ENCODE data around the gene DOCK11. TPM values are rescaled to one million over a fixed set of nuclear protein-coding genes. Genes with fewer than 3 reads are reported as not detected.

DOCK11 gene
- total RNA-seq, 1 experiment from 2014 or later, result 13.1 TPM

DNA sequence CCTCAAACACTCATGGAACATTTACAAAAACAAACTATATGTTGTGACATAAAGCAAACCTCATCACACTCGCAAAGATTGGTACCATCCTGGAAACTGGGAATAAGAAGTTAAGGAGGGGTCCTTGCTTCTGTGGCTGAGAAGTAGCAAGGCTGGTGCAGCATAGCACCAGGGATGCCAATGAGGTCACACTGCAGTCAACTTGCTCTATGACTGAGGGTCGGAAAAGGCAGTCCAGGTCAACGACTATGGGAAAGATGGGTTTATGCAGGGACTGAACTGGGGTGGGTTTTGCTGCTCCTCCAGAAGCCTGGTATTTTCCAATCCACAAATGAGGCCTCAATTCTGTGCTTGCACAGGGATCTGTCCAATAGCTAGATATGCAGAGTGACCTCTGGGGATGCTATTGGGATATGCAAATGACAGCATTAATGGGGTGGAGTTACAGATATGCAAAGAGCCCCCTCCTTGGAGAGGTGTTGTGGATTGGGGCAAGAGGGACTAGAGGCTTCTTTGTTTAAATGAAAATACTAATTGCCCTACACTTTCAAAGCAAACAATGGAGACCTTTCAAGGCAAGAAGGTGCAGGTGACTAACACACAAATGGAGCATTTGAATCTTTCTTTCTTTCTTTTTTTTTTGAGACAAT lies 224.6 kb downstream of the DOCK11 start:
- Mint-ChIP-seq H3K27me3 (ENCODE audit: low read depth) (peaks cover 42% of the 10 kb centered on the region), H3K27ac (no peak overlapping the region), H3K4me3 (no peak overlapping the region), H3K4me1 (peaks cover 28% of the 10 kb centered on the region), H3K36me3 (no peaks in the 10 kb centered on the region), H3K9me3 (no peaks in the 10 kb centered on the region)
- CTCF ChIA-PET, result no interaction called here
- ATAC-seq, result peak; percentile 75
- POLR2A ChIA-PET, result no interaction called here
- no peak for DNase-seq (ENCODE audit: low spot score)
- TF ChIP-seq, protein P1, sequence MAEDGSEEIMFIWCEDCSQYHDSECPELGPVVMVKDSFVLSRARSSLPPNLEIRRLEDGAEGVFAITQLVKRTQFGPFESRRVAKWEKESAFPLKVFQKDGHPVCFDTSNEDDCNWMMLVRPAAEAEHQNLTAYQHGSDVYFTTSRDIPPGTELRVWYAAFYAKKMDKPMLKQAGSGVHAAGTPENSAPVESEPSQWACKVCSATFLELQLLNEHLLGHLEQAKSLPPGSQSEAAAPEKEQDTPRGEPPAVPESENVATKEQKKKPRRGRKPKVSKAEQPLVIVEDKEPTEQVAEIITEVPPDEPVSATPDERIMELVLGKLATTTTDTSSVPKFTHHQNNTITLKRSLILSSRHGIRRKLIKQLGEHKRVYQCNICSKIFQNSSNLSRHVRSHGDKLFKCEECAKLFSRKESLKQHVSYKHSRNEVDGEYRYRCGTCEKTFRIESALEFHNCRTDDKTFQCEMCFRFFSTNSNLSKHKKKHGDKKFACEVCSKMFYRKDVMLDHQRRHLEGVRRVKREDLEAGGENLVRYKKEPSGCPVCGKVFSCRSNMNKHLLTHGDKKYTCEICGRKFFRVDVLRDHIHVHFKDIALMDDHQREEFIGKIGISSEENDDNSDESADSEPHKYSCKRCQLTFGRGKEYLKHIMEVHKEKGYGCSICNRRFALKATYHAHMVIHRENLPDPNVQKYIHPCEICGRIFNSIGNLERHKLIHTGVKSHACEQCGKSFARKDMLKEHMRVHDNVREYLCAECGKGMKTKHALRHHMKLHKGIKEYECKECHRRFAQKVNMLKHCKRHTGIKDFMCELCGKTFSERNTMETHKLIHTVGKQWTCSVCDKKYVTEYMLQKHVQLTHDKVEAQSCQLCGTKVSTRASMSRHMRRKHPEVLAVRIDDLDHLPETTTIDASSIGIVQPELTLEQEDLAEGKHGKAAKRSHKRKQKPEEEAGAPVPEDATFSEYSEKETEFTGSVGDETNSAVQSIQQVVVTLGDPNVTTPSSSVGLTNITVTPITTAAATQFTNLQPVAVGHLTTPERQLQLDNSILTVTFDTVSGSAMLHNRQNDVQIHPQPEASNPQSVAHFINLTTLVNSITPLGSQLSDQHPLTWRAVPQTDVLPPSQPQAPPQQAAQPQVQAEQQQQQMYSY (CRISPR knock-in tag; IDR thresholded peaks at IDR 0.05), result no peak
- no peak for TF ChIP-seq ZNF317 (CRISPR knock-in tag; IDR thresholded peaks at IDR 0.05; ENCODE audit: borderline replicate concordance, low read depth)
- TF ChIP-seq, protein P2, sequence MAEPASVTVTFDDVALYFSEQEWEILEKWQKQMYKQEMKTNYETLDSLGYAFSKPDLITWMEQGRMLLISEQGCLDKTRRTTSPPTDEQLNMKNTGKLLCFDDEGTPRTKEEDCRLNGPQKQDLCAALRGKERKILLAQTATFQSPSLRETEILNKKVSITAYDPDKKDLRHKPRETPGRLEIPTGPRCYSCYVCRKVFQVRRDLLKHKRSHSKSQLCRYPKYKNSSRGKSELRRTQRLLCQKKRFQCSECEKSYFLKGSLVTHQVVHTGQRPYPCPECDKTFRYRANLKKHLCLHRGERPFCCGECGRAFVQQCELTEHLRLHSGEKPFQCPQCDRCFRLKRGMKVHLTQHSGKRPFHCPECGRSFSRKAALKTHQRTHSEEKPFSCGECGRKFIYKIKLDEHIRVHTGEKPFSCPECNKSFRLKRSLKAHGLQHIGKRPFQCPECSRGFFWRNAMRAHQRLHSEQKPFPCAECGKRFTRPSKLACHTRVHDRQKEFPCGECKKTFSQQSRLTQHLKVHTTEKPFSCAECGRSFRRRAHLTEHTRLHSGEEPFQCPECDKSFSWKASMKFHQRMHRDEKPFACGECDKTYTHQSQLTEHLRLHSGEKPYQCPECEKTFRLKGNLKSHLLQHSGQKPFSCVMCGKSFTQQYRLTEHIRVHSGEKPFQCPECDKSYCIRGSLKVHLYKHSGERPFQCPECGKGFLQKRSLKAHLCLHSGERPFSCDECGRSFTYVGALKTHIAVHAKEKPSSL (CRISPR knock-in tag; conservative IDR thresholded peaks at IDR 0.05), result no peak
- no peak for TF ChIP-seq NR1H2 (CRISPR knock-in tag; IDR thresholded peaks at IDR 0.05)
- TF ChIP-seq, protein P3, sequence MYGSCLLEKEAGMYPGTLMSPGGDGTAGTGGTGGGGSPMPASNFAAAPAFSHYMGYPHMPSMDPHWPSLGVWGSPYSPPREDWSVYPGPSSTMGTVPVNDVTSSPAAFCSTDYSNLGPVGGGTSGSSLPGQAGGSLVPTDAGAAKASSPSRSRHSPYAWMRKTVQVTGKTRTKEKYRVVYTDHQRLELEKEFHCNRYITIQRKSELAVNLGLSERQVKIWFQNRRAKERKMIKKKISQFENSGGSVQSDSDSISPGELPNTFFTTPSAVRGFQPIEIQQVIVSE (CRISPR knock-in tag; IDR thresholded peaks at IDR 0.05; ENCODE audit: borderline replicate concordance), result no peak
- no peak for TF ChIP-seq MYBL2 (CRISPR knock-in tag; IDR thresholded peaks at IDR 0.05)
- no peak for TF ChIP-seq SMAD3 (CRISPR knock-in tag; IDR thresholded peaks at IDR 0.05; ENCODE audit: borderline replicate concordance)
- TF ChIP-seq, protein P4, sequence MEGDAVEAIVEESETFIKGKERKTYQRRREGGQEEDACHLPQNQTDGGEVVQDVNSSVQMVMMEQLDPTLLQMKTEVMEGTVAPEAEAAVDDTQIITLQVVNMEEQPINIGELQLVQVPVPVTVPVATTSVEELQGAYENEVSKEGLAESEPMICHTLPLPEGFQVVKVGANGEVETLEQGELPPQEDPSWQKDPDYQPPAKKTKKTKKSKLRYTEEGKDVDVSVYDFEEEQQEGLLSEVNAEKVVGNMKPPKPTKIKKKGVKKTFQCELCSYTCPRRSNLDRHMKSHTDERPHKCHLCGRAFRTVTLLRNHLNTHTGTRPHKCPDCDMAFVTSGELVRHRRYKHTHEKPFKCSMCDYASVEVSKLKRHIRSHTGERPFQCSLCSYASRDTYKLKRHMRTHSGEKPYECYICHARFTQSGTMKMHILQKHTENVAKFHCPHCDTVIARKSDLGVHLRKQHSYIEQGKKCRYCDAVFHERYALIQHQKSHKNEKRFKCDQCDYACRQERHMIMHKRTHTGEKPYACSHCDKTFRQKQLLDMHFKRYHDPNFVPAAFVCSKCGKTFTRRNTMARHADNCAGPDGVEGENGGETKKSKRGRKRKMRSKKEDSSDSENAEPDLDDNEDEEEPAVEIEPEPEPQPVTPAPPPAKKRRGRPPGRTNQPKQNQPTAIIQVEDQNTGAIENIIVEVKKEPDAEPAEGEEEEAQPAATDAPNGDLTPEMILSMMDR (IDR thresholded peaks at IDR 0.05), result no peak
- TF ChIP-seq, protein P5, sequence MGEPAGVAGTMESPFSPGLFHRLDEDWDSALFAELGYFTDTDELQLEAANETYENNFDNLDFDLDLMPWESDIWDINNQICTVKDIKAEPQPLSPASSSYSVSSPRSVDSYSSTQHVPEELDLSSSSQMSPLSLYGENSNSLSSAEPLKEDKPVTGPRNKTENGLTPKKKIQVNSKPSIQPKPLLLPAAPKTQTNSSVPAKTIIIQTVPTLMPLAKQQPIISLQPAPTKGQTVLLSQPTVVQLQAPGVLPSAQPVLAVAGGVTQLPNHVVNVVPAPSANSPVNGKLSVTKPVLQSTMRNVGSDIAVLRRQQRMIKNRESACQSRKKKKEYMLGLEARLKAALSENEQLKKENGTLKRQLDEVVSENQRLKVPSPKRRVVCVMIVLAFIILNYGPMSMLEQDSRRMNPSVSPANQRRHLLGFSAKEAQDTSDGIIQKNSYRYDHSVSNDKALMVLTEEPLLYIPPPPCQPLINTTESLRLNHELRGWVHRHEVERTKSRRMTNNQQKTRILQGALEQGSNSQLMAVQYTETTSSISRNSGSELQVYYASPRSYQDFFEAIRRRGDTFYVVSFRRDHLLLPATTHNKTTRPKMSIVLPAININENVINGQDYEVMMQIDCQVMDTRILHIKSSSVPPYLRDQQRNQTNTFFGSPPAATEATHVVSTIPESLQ (CRISPR knock-in tag; IDR thresholded peaks at IDR 0.05), result no peak
- no peak for TF ChIP-seq ZNF232 (CRISPR knock-in tag; IDR thresholded peaks at IDR 0.05)
- no peak for TF ChIP-seq KAT7 (CRISPR knock-in tag; IDR thresholded peaks at IDR 0.05; ENCODE audit: borderline replicate concordance)
- TF ChIP-seq, protein P6, sequence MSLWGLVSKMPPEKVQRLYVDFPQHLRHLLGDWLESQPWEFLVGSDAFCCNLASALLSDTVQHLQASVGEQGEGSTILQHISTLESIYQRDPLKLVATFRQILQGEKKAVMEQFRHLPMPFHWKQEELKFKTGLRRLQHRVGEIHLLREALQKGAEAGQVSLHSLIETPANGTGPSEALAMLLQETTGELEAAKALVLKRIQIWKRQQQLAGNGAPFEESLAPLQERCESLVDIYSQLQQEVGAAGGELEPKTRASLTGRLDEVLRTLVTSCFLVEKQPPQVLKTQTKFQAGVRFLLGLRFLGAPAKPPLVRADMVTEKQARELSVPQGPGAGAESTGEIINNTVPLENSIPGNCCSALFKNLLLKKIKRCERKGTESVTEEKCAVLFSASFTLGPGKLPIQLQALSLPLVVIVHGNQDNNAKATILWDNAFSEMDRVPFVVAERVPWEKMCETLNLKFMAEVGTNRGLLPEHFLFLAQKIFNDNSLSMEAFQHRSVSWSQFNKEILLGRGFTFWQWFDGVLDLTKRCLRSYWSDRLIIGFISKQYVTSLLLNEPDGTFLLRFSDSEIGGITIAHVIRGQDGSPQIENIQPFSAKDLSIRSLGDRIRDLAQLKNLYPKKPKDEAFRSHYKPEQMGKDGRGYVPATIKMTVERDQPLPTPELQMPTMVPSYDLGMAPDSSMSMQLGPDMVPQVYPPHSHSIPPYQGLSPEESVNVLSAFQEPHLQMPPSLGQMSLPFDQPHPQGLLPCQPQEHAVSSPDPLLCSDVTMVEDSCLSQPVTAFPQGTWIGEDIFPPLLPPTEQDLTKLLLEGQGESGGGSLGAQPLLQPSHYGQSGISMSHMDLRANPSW (CRISPR knock-in tag; conservative IDR thresholded peaks at IDR 0.05; ENCODE audit: low read depth), result no peak
- TF ChIP-seq, protein P7, sequence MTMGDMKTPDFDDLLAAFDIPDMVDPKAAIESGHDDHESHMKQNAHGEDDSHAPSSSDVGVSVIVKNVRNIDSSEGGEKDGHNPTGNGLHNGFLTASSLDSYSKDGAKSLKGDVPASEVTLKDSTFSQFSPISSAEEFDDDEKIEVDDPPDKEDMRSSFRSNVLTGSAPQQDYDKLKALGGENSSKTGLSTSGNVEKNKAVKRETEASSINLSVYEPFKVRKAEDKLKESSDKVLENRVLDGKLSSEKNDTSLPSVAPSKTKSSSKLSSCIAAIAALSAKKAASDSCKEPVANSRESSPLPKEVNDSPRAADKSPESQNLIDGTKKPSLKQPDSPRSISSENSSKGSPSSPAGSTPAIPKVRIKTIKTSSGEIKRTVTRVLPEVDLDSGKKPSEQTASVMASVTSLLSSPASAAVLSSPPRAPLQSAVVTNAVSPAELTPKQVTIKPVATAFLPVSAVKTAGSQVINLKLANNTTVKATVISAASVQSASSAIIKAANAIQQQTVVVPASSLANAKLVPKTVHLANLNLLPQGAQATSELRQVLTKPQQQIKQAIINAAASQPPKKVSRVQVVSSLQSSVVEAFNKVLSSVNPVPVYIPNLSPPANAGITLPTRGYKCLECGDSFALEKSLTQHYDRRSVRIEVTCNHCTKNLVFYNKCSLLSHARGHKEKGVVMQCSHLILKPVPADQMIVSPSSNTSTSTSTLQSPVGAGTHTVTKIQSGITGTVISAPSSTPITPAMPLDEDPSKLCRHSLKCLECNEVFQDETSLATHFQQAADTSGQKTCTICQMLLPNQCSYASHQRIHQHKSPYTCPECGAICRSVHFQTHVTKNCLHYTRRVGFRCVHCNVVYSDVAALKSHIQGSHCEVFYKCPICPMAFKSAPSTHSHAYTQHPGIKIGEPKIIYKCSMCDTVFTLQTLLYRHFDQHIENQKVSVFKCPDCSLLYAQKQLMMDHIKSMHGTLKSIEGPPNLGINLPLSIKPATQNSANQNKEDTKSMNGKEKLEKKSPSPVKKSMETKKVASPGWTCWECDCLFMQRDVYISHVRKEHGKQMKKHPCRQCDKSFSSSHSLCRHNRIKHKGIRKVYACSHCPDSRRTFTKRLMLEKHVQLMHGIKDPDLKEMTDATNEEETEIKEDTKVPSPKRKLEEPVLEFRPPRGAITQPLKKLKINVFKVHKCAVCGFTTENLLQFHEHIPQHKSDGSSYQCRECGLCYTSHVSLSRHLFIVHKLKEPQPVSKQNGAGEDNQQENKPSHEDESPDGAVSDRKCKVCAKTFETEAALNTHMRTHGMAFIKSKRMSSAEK (CRISPR knock-in tag; IDR thresholded peaks at IDR 0.05; ENCODE audit: borderline replicate concordance), result no peak
- TF ChIP-seq, protein P8, sequence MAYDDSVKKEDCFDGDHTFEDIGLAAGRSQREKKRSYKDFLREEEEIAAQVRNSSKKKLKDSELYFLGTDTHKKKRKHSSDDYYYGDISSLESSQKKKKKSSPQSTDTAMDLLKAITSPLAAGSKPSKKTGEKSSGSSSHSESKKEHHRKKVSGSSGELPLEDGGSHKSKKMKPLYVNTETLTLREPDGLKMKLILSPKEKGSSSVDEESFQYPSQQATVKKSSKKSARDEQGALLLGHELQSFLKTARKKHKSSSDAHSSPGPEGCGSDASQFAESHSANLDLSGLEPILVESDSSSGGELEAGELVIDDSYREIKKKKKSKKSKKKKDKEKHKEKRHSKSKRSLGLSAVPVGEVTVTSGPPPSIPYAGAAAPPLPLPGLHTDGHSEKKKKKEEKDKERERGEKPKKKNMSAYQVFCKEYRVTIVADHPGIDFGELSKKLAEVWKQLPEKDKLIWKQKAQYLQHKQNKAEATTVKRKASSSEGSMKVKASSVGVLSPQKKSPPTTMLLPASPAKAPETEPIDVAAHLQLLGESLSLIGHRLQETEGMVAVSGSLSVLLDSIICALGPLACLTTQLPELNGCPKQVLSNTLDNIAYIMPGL (CRISPR knock-in tag; IDR thresholded peaks at IDR 0.05), result no peak
- TF ChIP-seq RELA (CRISPR knock-in tag; IDR thresholded peaks at IDR 0.05; ENCODE audit: borderline replicate concordance), result no peak
